HepG2 (cell line): ENCODE measurements around the gene FBXO11. TPM values are rescaled to one million over a fixed set of nuclear protein-coding genes. Genes with fewer than 3 reads are reported as not detected.

Experiments
- ASH2L ChIP-seq: fragments of 300-600, 200-600 bp; sonication (generic); IDR thresholded peaks from 2 replicates; pipeline ENCODE4 v1.7.0; 2017; ENCODE audit warnings: low read depth, mild to moderate bottlenecking, moderate library complexity, mixed read lengths, low read length; ENCODE audit not compliant: insufficient read length
- ATF7-NPFF ChIP-seq: sonication (generic); formaldehyde crosslinking; IDR thresholded peaks from 2 replicates; pipeline ENCODE4 v1.8.1; 2023; ENCODE audit warnings: mild to moderate bottlenecking, low read depth, missing genetic modification reagents, moderate library complexity
- ATM ChIP-seq: fragments of 450-650 bp; IDR thresholded peaks from 2 replicates; pipeline ENCODE4 v1.7.1; 2017; ENCODE audit warnings: mild to moderate bottlenecking, borderline replicate concordance
- CSRNP2 ChIP-seq: sonication (generic); formaldehyde crosslinking; conservative IDR thresholded peaks from 2 replicates; pipeline ENCODE4 v1.8.0; 2022; ENCODE audit warnings: low read depth, missing genetic modification reagents
- MTA3 ChIP-seq: sonication (generic); formaldehyde crosslinking; IDR thresholded peaks from 2 replicates; pipeline ENCODE4 v1.4.0; 2020; ENCODE audit warnings: missing genetic modification reagents
- NCOA2 ChIP-seq: sonication (generic); formaldehyde crosslinking; IDR thresholded peaks from 2 replicates; pipeline ENCODE4 v1.8.0; 2022; ENCODE audit warnings: inconsistent platforms
- NFAT5 ChIP-seq: sonication (generic); formaldehyde crosslinking; IDR thresholded peaks from 2 replicates; pipeline ENCODE4 v1.4.0; 2020; ENCODE audit warnings: missing genetic modification reagents
- NFIB ChIP-seq: sonication (generic); formaldehyde crosslinking; IDR thresholded peaks from 2 replicates; pipeline ENCODE4 v1.9.0; 2021; ENCODE audit warnings: missing genetic modification reagents, mild to moderate bottlenecking, borderline replicate concordance
- PHF5A ChIP-seq: IDR thresholded peaks from one replicate; pipeline ENCODE4 v1.6.1; 2018; ENCODE audit warnings: low read depth, missing genetic modification reagents; ENCODE audit not compliant: unreplicated experiment
- POGZ ChIP-seq: sonication (generic); formaldehyde crosslinking; IDR thresholded peaks from 2 replicates; pipeline ENCODE4 v1.4.0; 2020; ENCODE audit warnings: mild to moderate bottlenecking, missing genetic modification reagents
- SMAD9 ChIP-seq: sonication (generic); formaldehyde crosslinking; IDR thresholded peaks from 2 replicates; pipeline ENCODE4 v1.5.1; 2020; ENCODE audit warnings: mild to moderate bottlenecking, missing genetic modification reagents
- TP53 ChIP-seq: sonication (generic); formaldehyde crosslinking; conservative IDR thresholded peaks from 2 replicates; pipeline ENCODE4 v1.4.0; 2020; ENCODE audit warnings: missing genetic modification reagents
- ZNF17 ChIP-seq: sonication (generic); formaldehyde crosslinking; IDR thresholded peaks from 2 replicates; pipeline ENCODE4 v1.5.0; 2020; ENCODE audit warnings: mild to moderate bottlenecking, missing genetic modification reagents
- ZNF24 ChIP-seq: fragments of 450-650 bp; IDR thresholded peaks from 2 replicates; pipeline ENCODE4 v1.6.1; 2017; ENCODE audit warnings: antibody characterized with exemption, mild to moderate bottlenecking
- ZNF280D ChIP-seq: sonication (generic); formaldehyde crosslinking; IDR thresholded peaks from 2 replicates; pipeline ENCODE4 v1.5.1; 2020; ENCODE audit warnings: mild to moderate bottlenecking, missing genetic modification reagents
- ZNF552 ChIP-seq: sonication (generic); formaldehyde crosslinking; IDR thresholded peaks from 2 replicates; pipeline ENCODE4 v1.9.0; 2022; ENCODE audit warnings: missing genetic modification reagents, mild to moderate bottlenecking, borderline replicate concordance
- ZNF598 ChIP-seq: sonication (generic); formaldehyde crosslinking; IDR thresholded peaks from 2 replicates; pipeline ENCODE4 v1.5.1; 2020; ENCODE audit warnings: mild to moderate bottlenecking, missing genetic modification reagents, borderline replicate concordance
- ZNF605 ChIP-seq: sonication (generic); formaldehyde crosslinking; IDR thresholded peaks from 2 replicates; pipeline ENCODE4 v1.8.0; 2022; ENCODE audit warnings: mild to moderate bottlenecking, missing genetic modification reagents
- ZNF75D ChIP-seq: sonication (generic); formaldehyde crosslinking; IDR thresholded peaks from 2 replicates; pipeline ENCODE4 v1.8.1; 2023; ENCODE audit warnings: missing genetic modification reagents, mild to moderate bottlenecking, borderline replicate concordance
- polyA plus RNA-seq, 8 experiments: library from polyadenylated mRNA; depleted of rRNA in 3 of 8; stranded (reverse) in 7 of 8; unstranded in 1 of 8; fragments of >200 nt; fragmentation: Illumina TruSeq in 4 of 8; extraction: Trizol in 4 of 8; gene quantifications; 2 replicates each; pipeline versions ENCODE4 v1.2.1 to v1.2.3, GENCODE V29; 2011 to 2016; ENCODE audit warnings: low read depth in 4 of 8, missing spikeins in 1 of 8, mixed read lengths in 1 of 8; ENCODE audit not compliant: insufficient read depth in 1 of 8
- total RNA-seq, 5 experiments: library from RNA; depleted of rRNA; stranded (reverse); fragments of >200 nt; fragmentation: Illumina TruSeq; extraction: Trizol; gene quantifications; 2 replicates each; pipeline ENCODE4 v1.2.3, GENCODE V29; 2016; ENCODE audit warnings: low read depth in 1 of 5

FBXO11 gene
- total and polyA plus RNA-seq, 2 of the 13 experiments (the other 11 are each of a cell fraction or from before 2014, with no cell fraction given), result 27.9 to 47.6 TPM

GRCh38 chr2:47783486-47784351 is 122.6 kb downstream of the FBXO11 start (continued):
- TF ChIP-seq POGZ (no peak), PHF5A (CRISPR knock-in tag) (no peak), ZNF552 (CRISPR knock-in tag) (no peak; the same call in 1 of the 2 replicates), MTA3 (CRISPR knock-in tag) (no peak), SMAD9 (no peak), NFAT5 (CRISPR knock-in tag) (no peak), ASH2L (peak; percentile 3), TP53 (CRISPR knock-in tag) (no peak), NFIB (no peak), ZNF24 (no peak), ZNF17 (CRISPR knock-in tag) (no peak), ZNF605 (CRISPR knock-in tag) (no peak), ZNF75D (CRISPR knock-in tag) (no peak), CSRNP2 (no peak), ZNF280D (CRISPR knock-in tag) (no peak), NCOA2 (CRISPR knock-in tag) (no peak), ATM (no peak), ATF7-NPFF (no peak), ZNF598 (CRISPR knock-in tag) (no peak)
